ENCODE data around the gene E2F4. TPM values are rescaled to one million over a fixed set of nuclear protein-coding genes. Genes with fewer than 3 reads are reported as not detected.

The E2F4 gene
- total RNA-seq, 2 experiments from 2014 or later: 105 to 114 TPM

- H3K4me3 Mint-ChIP-seq: no peak overlapping the region
- no peak for DNase-seq
- no peak for ATAC-seq (ENCODE audit: low read depth)
- no peaks in the 10 kb centered on the region for H3K36me3 Mint-ChIP-seq
- peaks cover 13% of the 10 kb centered on the region for H3K4me1 Mint-ChIP-seq
- no peaks in the 10 kb centered on the region for H3K27me3 Mint-ChIP-seq
- H3K27ac Mint-ChIP-seq: no peak overlapping the region
- no peaks in the 10 kb centered on the region for H3K9me3 Mint-ChIP-seq
- POLR2A ChIA-PET: interaction anchor here (1.2 kb wide), 1 partner anchor 29 kb away, joined by 5 read pairs; no protein-coding TSS in a partner anchor
Observed at GRCh38 chr16:67213197-67214019, 21.5 kb downstream of the E2F4 start.

- DNase-seq (no peak), ATAC-seq (ENCODE audit: low read depth) (no peak)
- Mint-ChIP-seq H3K4me3 (no peak overlapping the region), H3K27ac (peak overlapping the region; percentile 31), H3K9me3 (no peaks in the 10 kb centered on the region), H3K4me1 (peaks cover 12% of the 10 kb centered on the region), H3K36me3 (no peaks in the 10 kb centered on the region), H3K27me3 (no peaks in the 10 kb centered on the region)
- POLR2A ChIA-PET: no interaction called here
Observed at GRCh38 chr16:67215706-67216105, 23.8 kb downstream of the E2F4 start.

GRCh38 chr16:67216612-67217490 is 24.9 kb downstream of the E2F4 start:
- Mint-ChIP-seq H3K27ac (peak overlapping the region; percentile 41), H3K4me1 (peaks cover 12% of the 10 kb centered on the region)
- POLR2A ChIA-PET: interaction anchor here (1.1 to 2.4 kb wide), 2 partner anchors 10 to 31 kb away, joined by 3 to 9 read pairs; partner anchors contain the start of genes FHOD1 and TMEM208

GRCh38 chr16:67223992-67224391 is 32.0 kb downstream of the E2F4 start:
- no peak for ATAC-seq (ENCODE audit: low read depth)
- no peak for DNase-seq
- Mint-ChIP-seq H3K27ac (no peak overlapping the region), H3K4me3 (no peak overlapping the region), H3K4me1 (peaks cover 31% of the 10 kb centered on the region), H3K9me3 (no peaks in the 10 kb centered on the region), H3K27me3 (no peaks in the 10 kb centered on the region), H3K36me3 (peaks cover 2% of the 10 kb centered on the region)
- POLR2A ChIA-PET: interaction anchor here (10.3 kb wide), 1 partner anchor 22 kb away, joined by 130 read pairs; the partner anchor contains the start of genes FHOD1 and SLC9A5

More at GRCh38 chr16:67216612-67217490, 24.9 kb downstream of the E2F4 start:
- no peaks in the 10 kb centered on the region for H3K36me3 Mint-ChIP-seq
- no peak for ATAC-seq (ENCODE audit: low read depth)
- H3K9me3 Mint-ChIP-seq: no peaks in the 10 kb centered on the region
- H3K27me3 Mint-ChIP-seq: no peaks in the 10 kb centered on the region
- no peak for DNase-seq
- no peak overlapping the region for H3K4me3 Mint-ChIP-seq

GRCh38 chr16:67226295-67226803 is 34.4 kb downstream of the E2F4 start:
- H3K4me3 Mint-ChIP-seq: peak overlapping the region; percentile 92
- peaks cover 5% of the 10 kb centered on the region for H3K36me3 Mint-ChIP-seq
- POLR2A ChIA-PET: interaction anchor here (0.6 to 10.3 kb wide), 12 partner anchors 9 to 255 kb away, joined by 3 to 130 read pairs (median 4); partner anchors contain the start of genes ATP6V0D1, B3GNT9, E2F4 and FHOD1
- peak overlapping the region; percentile 92 for H3K27ac Mint-ChIP-seq
- DNase-seq (no peak), ATAC-seq (ENCODE audit: low read depth) (no peak)
- H3K27me3 Mint-ChIP-seq: no peaks in the 10 kb centered on the region
- peaks cover 31% of the 10 kb centered on the region for H3K4me1 Mint-ChIP-seq
- H3K9me3 Mint-ChIP-seq: no peaks in the 10 kb centered on the region

- H3K9me3 Mint-ChIP-seq: no peaks in the 10 kb centered on the region
- ATAC-seq (ENCODE audit: low read depth) (peak; percentile 96), DNase-seq (peak; percentile 98)
- peak within 1 kb of the TSS; percentile 92 for H3K27ac Mint-ChIP-seq
- peak within 1 kb of the TSS; percentile 92 for H3K4me3 Mint-ChIP-seq
- no peaks in the 10 kb centered on the region for H3K27me3 Mint-ChIP-seq
- peaks cover 31% of the 10 kb centered on the region for H3K4me1 Mint-ChIP-seq
- POLR2A ChIA-PET: interaction anchor here (0.5 to 10.3 kb wide), 13 partner anchors 8 to 254 kb away, joined by 3 to 130 read pairs (median 4); partner anchors contain the start of genes ATP6V0D1, B3GNT9, E2F4 and FHOD1
- peaks cover 8% of the 10 kb centered on the region for H3K36me3 Mint-ChIP-seq
Observed at GRCh38 chr16:67226804-67227566, 35.0 kb downstream of the E2F4 start, which contains the start of gene TMEM208. Gene TMEM208, plus strand, starts transcription at chr16:67227130. Its CDS starts 89 bp downstream, at chr16:67227219.

- DNase-seq: no peak
- no peaks in the 10 kb centered on the region for H3K9me3 Mint-ChIP-seq
- peak overlapping the region; percentile 92 for H3K4me3 Mint-ChIP-seq
- peaks cover 31% of the 10 kb centered on the region for H3K4me1 Mint-ChIP-seq
- POLR2A ChIA-PET: interaction anchor here (1.2 to 10.3 kb wide), 9 partner anchors 8 to 254 kb away, joined by 3 to 130 read pairs (median 8); partner anchors contain the start of genes ATP6V0D1, E2F4, FHOD1 and SLC9A5
- no peaks in the 10 kb centered on the region for H3K27me3 Mint-ChIP-seq
- no peak for ATAC-seq (ENCODE audit: low read depth)
- H3K27ac Mint-ChIP-seq: peak overlapping the region; percentile 92
- peaks cover 9% of the 10 kb centered on the region for H3K36me3 Mint-ChIP-seq
Observed at GRCh38 chr16:67227567-67227921, 35.6 kb downstream of the E2F4 start.

- H3K27me3 Mint-ChIP-seq: no peaks in the 10 kb centered on the region
- no peaks in the 10 kb centered on the region for H3K9me3 Mint-ChIP-seq
- peaks cover 9% of the 10 kb centered on the region for H3K36me3 Mint-ChIP-seq
- H3K4me1 Mint-ChIP-seq: peaks cover 29% of the 10 kb centered on the region
- POLR2A ChIA-PET: interaction anchor here (2.1 to 10.3 kb wide), 2 partner anchors 17 to 30 kb away, joined by 8 to 130 read pairs; partner anchors contain the start of genes FHOD1 and SLC9A5
- H3K4me3 Mint-ChIP-seq: peak overlapping the region; percentile 92
- ATAC-seq (ENCODE audit: low read depth): no peak
- H3K27ac Mint-ChIP-seq: peak overlapping the region; percentile 92
- no peak for DNase-seq
Observed at GRCh38 chr16:67228034-67228785, 36.3 kb downstream of the E2F4 start.

- peak overlapping the region; percentile 14 for H3K27ac Mint-ChIP-seq
- POLR2A ChIA-PET: interaction anchor here (10.3 kb wide), 1 partner anchor 17 kb away, joined by 130 read pairs; the partner anchor contains the start of genes FHOD1 and SLC9A5
- H3K4me1 Mint-ChIP-seq: peaks cover 26% of the 10 kb centered on the region
- H3K36me3 Mint-ChIP-seq: peaks cover 11% of the 10 kb centered on the region
- H3K9me3 Mint-ChIP-seq: no peaks in the 10 kb centered on the region
- DNase-seq (no peak), ATAC-seq (ENCODE audit: low read depth) (no peak)
- no peaks in the 10 kb centered on the region for H3K27me3 Mint-ChIP-seq
- H3K4me3 Mint-ChIP-seq: peak overlapping the region; percentile 28
Observed at GRCh38 chr16:67228905-67229304, 37.0 kb downstream of the E2F4 start.

GRCh38 chr16:67229906-67230808 is 38.2 kb downstream of the E2F4 start:
- H3K9me3 Mint-ChIP-seq: no peaks in the 10 kb centered on the region
- POLR2A ChIA-PET: interaction anchor here (10.3 kb wide), 1 partner anchor 16 kb away, joined by 130 read pairs; the partner anchor contains the start of genes FHOD1 and SLC9A5
- DNase-seq (no peak), ATAC-seq (ENCODE audit: low read depth) (no peak)
- H3K27ac Mint-ChIP-seq: no peak overlapping the region
- H3K4me1 Mint-ChIP-seq: peaks cover 20% of the 10 kb centered on the region
- no peak overlapping the region for H3K4me3 Mint-ChIP-seq
- H3K36me3 Mint-ChIP-seq: peaks cover 11% of the 10 kb centered on the region
- no peaks in the 10 kb centered on the region for H3K27me3 Mint-ChIP-seq
